Calu3 (cell line): ENCODE measurements around the gene PRPS1. TPM values are rescaled to one million over a fixed set of nuclear protein-coding genes. Genes with fewer than 3 reads are reported as not detected.

Source experiments
- BruUV-seq: library from RNA; stranded (reverse); fragments of 400-500 nt; replicated peaks from 2 replicates; lab custom pipeline; 2021; lab: Mats Ljungman, UMichigan
- CTCF ChIA-PET: fragments of 300-600 bp; sonication (Branson Sonifier 250); formaldehyde crosslinking; loops from one replicate; lab custom pipeline; 2022; ENCODE audit warnings: antibody characterized with exemption; lab: Charles Lee
- DNase-seq: peaks from one replicate; pipeline ENCODE4 v3.0.0; 2022
- H3K27ac Mint-ChIP-seq: one replicate; pipeline ENCODE4 v1.8.0; 2022; ENCODE audit warnings: mixed read lengths; ENCODE audit not compliant: unreplicated experiment
- H3K27me3 Mint-ChIP-seq: one replicate; pipeline ENCODE4 v1.8.0; 2022; ENCODE audit warnings: mixed read lengths; ENCODE audit not compliant: unreplicated experiment
- H3K36me3 Mint-ChIP-seq: one replicate; pipeline ENCODE4 v1.8.0; 2022; ENCODE audit warnings: mild to moderate bottlenecking, moderate library complexity, mixed read lengths; ENCODE audit not compliant: insufficient read depth, unreplicated experiment
- H3K4me1 Mint-ChIP-seq: one replicate; pipeline ENCODE4 v1.8.0; 2022; ENCODE audit warnings: mild to moderate bottlenecking, low read depth, mixed read lengths; ENCODE audit not compliant: unreplicated experiment
- H3K4me3 Mint-ChIP-seq: one replicate; pipeline ENCODE4 v1.8.0; 2022; ENCODE audit warnings: mild to moderate bottlenecking, low read depth, moderate library complexity, mixed read lengths; ENCODE audit not compliant: unreplicated experiment
- H3K9me3 Mint-ChIP-seq: one replicate; pipeline ENCODE4 v1.8.0; 2022; ENCODE audit warnings: low read depth, mixed read lengths; ENCODE audit not compliant: unreplicated experiment
- CTCF ChIP-seq: fragments of 200-600 bp; IDR thresholded peaks from one replicate; pipeline ENCODE4 v1.8.0; 2022; ENCODE audit warnings: antibody characterized with exemption; ENCODE audit not compliant: unreplicated experiment
- intact Hi-C: fragments of 100-400 bp; cut with micrococcal nuclease; formaldehyde crosslinking; loops from one replicate; pipeline ENCODE4 v1.10.0; 2022; ENCODE audit not compliant: unreplicated experiment
- total RNA-seq: library from RNA; stranded (reverse); gene quantifications from 2 replicates; pipeline ENCODE4 v1.2.3, GENCODE V29; 2022

Gene PRPS1
- total RNA-seq, 1 experiment from 2014 or later: 62.5 TPM

GRCh38 chrX:107676559-107677378 lies 48.5 kb downstream of the PRPS1 start:
- BruUV-seq: no TSS peak
- CTCF ChIA-PET: interaction anchor here (0.9 to 1.6 kb wide), 3 partner anchors 40 to 100 kb away, joined by 6 to 7 read pairs (median 7); partner anchors contain the start of genes NCBP2L and TSC22D3
- peaks cover 30% of the 10 kb centered on the region for H3K36me3 Mint-ChIP-seq
- peaks cover 36% of the 10 kb centered on the region for H3K4me1 Mint-ChIP-seq
- intact Hi-C loops: loop anchor here (2.0 to 5.0 kb wide), 2 partner anchors 34 to 56 kb away; no protein-coding TSS in a partner anchor
- no peaks in the 10 kb centered on the region for H3K27me3 Mint-ChIP-seq
- peak; percentile 90 for DNase-seq
- no peak for TF ChIP-seq CTCF
- no peaks in the 10 kb centered on the region for H3K9me3 Mint-ChIP-seq
- peak overlapping the region; percentile 92 for H3K27ac Mint-ChIP-seq
- H3K4me3 Mint-ChIP-seq: peak overlapping the region; percentile 92

- Mint-ChIP-seq H3K36me3 (peaks cover 30% of the 10 kb centered on the region), H3K27ac (peak overlapping the region; percentile 92), H3K9me3 (no peaks in the 10 kb centered on the region), H3K4me1 (peaks cover 36% of the 10 kb centered on the region), H3K4me3 (peak overlapping the region; percentile 92), H3K27me3 (no peaks in the 10 kb centered on the region)
- intact Hi-C loops: loop anchor here (2.0 to 5.0 kb wide), 2 partner anchors 33 to 55 kb away; no protein-coding TSS in a partner anchor
- no peak for TF ChIP-seq CTCF
- no TSS peak for BruUV-seq
- CTCF ChIA-PET: interaction anchor here (0.9 kb wide), 1 partner anchor 100 kb away, joined by 3 read pairs; the partner anchor contains the start of gene NCBP2L
- DNase-seq: no peak
These were observed 49.2 kb downstream of the PRPS1 start for GRCh38 chrX:107677501-107677901.

- no peaks in the 10 kb centered on the region for H3K9me3 Mint-ChIP-seq
- TF ChIP-seq CTCF: no peak
- intact Hi-C loops: loop anchor here (2.0 to 5.0 kb wide), 2 partner anchors 33 to 54 kb away; no protein-coding TSS in a partner anchor
- peak overlapping the region; percentile 92 for H3K27ac Mint-ChIP-seq
- BruUV-seq: no TSS peak
- peaks cover 37% of the 10 kb centered on the region for H3K4me1 Mint-ChIP-seq
- H3K27me3 Mint-ChIP-seq: no peaks in the 10 kb centered on the region
- no peak overlapping the region for H3K4me3 Mint-ChIP-seq
- H3K36me3 Mint-ChIP-seq: peaks cover 30% of the 10 kb centered on the region
- CTCF ChIA-PET: interaction anchor here (0.9 kb wide), 1 partner anchor 99 kb away, joined by 3 read pairs; the partner anchor contains the start of gene NCBP2L
- DNase-seq: no peak
These were observed 49.6 kb downstream of the PRPS1 start for GRCh38 chrX:107677909-107678308.

- peaks cover 39% of the 10 kb centered on the region for H3K4me1 Mint-ChIP-seq
- no peak for TF ChIP-seq CTCF
- BruUV-seq: no TSS peak
- no peak for DNase-seq
- no peaks in the 10 kb centered on the region for H3K9me3 Mint-ChIP-seq
- H3K36me3 Mint-ChIP-seq: peaks cover 30% of the 10 kb centered on the region
- H3K27ac Mint-ChIP-seq: peak overlapping the region; percentile 48
- H3K27me3 Mint-ChIP-seq: no peaks in the 10 kb centered on the region
- CTCF ChIA-PET: interaction anchor here (1.2 kb wide), 1 partner anchor 24 kb away, joined by 4 read pairs; no protein-coding TSS in a partner anchor
- no peak overlapping the region for H3K4me3 Mint-ChIP-seq
- intact Hi-C loops: loop anchor here (5.0 kb wide), 1 partner anchor 53 kb away; no protein-coding TSS in a partner anchor
These were observed 50.8 kb downstream of the PRPS1 start for GRCh38 chrX:107678957-107679740.
